IPS-18a (cell line): ENCODE measurements around the gene ABCG1.

Source experiments
- H3K27ac ChIP-seq: one replicate; pipeline ENCODE4 v1.5.1; 2013; ENCODE audit warnings: low read length
- H3K27me3 ChIP-seq: one replicate; pipeline ENCODE4 v1.6.1; 2013; ENCODE audit warnings: mild to moderate bottlenecking, low read length; ENCODE audit not compliant: control insufficient read depth, insufficient read depth
- H3K36me3 ChIP-seq: one replicate; pipeline ENCODE4 v1.6.1; 2013; ENCODE audit warnings: low read depth, low read length; ENCODE audit not compliant: control insufficient read depth
- H3K4me1 ChIP-seq: one replicate; pipeline ENCODE4 v1.6.1; 2013; ENCODE audit warnings: low read depth, low read length; ENCODE audit not compliant: control insufficient read depth
- H3K4me3 ChIP-seq: one replicate; pipeline ENCODE4 v1.5.1; 2013; ENCODE audit warnings: low read length
- H3K9ac ChIP-seq: one replicate; pipeline ENCODE4 v1.6.1; 2013; ENCODE audit warnings: mild to moderate bottlenecking, low read length, moderate library complexity
- H3K9me3 ChIP-seq: one replicate; pipeline ENCODE4 v1.6.1; 2013; ENCODE audit warnings: low read depth, low read length; ENCODE audit not compliant: control insufficient read depth

ABCG1 gene

GRCh38 chr21:42183374-42184266 lies 35.3 kb upstream of the ABCG1 start:
- H3K36me3 ChIP-seq, result no peaks in the 10 kb centered on the region
- no peak overlapping the region for H3K9ac ChIP-seq
- H3K9me3 ChIP-seq, result no peaks in the 10 kb centered on the region
- H3K27me3 ChIP-seq, result no peaks in the 10 kb centered on the region
- H3K4me3 ChIP-seq, result no peak overlapping the region
- H3K4me1 ChIP-seq, result no peaks in the 10 kb centered on the region
- no peak overlapping the region for H3K27ac ChIP-seq

GRCh38 chr21:42186591-42186990 lies 32.3 kb upstream of the ABCG1 start:
- Histone ChIP-seq H3K36me3 (no peaks in the 10 kb centered on the region), H3K4me3 (no peak overlapping the region), H3K27me3 (no peaks in the 10 kb centered on the region), H3K4me1 (no peaks in the 10 kb centered on the region), H3K9me3 (no peaks in the 10 kb centered on the region), H3K27ac (no peak overlapping the region), H3K9ac (no peak overlapping the region)

- no peaks in the 10 kb centered on the region for H3K9me3 ChIP-seq
- H3K4me1 ChIP-seq, result no peaks in the 10 kb centered on the region
- H3K36me3 ChIP-seq, result no peaks in the 10 kb centered on the region
- no peak overlapping the region for H3K4me3 ChIP-seq
- H3K9ac ChIP-seq, result no peak overlapping the region
- H3K27me3 ChIP-seq, result no peaks in the 10 kb centered on the region
- no peak overlapping the region for H3K27ac ChIP-seq
These were observed 30.8 kb upstream of the ABCG1 start for GRCh38 chr21:42187976-42188653.

- Histone ChIP-seq H3K4me3 (no peak overlapping the region), H3K9me3 (no peaks in the 10 kb centered on the region), H3K9ac (no peak overlapping the region), H3K27me3 (no peaks in the 10 kb centered on the region), H3K27ac (no peak overlapping the region), H3K36me3 (no peaks in the 10 kb centered on the region), H3K4me1 (no peaks in the 10 kb centered on the region)
These were observed 30.3 kb upstream of the ABCG1 start for GRCh38 chr21:42188663-42189062.

GRCh38 chr21:42189431-42189830 lies 29.5 kb upstream of the ABCG1 start:
- Histone ChIP-seq H3K27me3 (no peaks in the 10 kb centered on the region), H3K27ac (no peak overlapping the region), H3K9ac (no peak overlapping the region), H3K9me3 (no peaks in the 10 kb centered on the region), H3K4me1 (no peaks in the 10 kb centered on the region), H3K4me3 (no peak overlapping the region), H3K36me3 (no peaks in the 10 kb centered on the region)

- H3K9ac ChIP-seq, result no peak overlapping the region
- H3K27me3 ChIP-seq, result no peaks in the 10 kb centered on the region
- no peak overlapping the region for H3K27ac ChIP-seq
- no peaks in the 10 kb centered on the region for H3K36me3 ChIP-seq
- no peaks in the 10 kb centered on the region for H3K4me1 ChIP-seq
- H3K4me3 ChIP-seq, result no peak overlapping the region
- no peaks in the 10 kb centered on the region for H3K9me3 ChIP-seq
These were observed 29.0 kb upstream of the ABCG1 start for GRCh38 chr21:42189860-42190485.

- Histone ChIP-seq H3K27me3 (no peaks in the 10 kb centered on the region), H3K9ac (no peak overlapping the region), H3K4me1 (no peaks in the 10 kb centered on the region), H3K27ac (no peak overlapping the region), H3K36me3 (no peaks in the 10 kb centered on the region), H3K9me3 (no peaks in the 10 kb centered on the region), H3K4me3 (no peak overlapping the region)
These were observed 28.5 kb upstream of the ABCG1 start for GRCh38 chr21:42190486-42190863.

GRCh38 chr21:42191064-42191463 lies 27.9 kb upstream of the ABCG1 start:
- Histone ChIP-seq H3K36me3 (no peaks in the 10 kb centered on the region), H3K27me3 (no peaks in the 10 kb centered on the region), H3K4me3 (no peak overlapping the region), H3K9ac (no peak overlapping the region), H3K9me3 (no peaks in the 10 kb centered on the region), H3K27ac (no peak overlapping the region), H3K4me1 (no peaks in the 10 kb centered on the region)

- no peaks in the 10 kb centered on the region for H3K4me1 ChIP-seq
These were observed 27.0 kb upstream of the ABCG1 start for GRCh38 chr21:42191696-42192595.

GRCh38 chr21:42193131-42193671 lies 25.7 kb upstream of the ABCG1 start:
- Histone ChIP-seq H3K36me3 (no peaks in the 10 kb centered on the region), H3K9ac (no peak overlapping the region), H3K9me3 (no peaks in the 10 kb centered on the region), H3K4me3 (no peak overlapping the region), H3K27ac (no peak overlapping the region), H3K4me1 (no peaks in the 10 kb centered on the region), H3K27me3 (no peaks in the 10 kb centered on the region)

More at GRCh38 chr21:42191696-42192595, 27.0 kb upstream of the ABCG1 start:
- Histone ChIP-seq H3K27ac (no peak overlapping the region), H3K9me3 (no peaks in the 10 kb centered on the region), H3K27me3 (no peaks in the 10 kb centered on the region), H3K36me3 (no peaks in the 10 kb centered on the region), H3K4me3 (no peak overlapping the region), H3K9ac (no peak overlapping the region)

- H3K27me3 ChIP-seq, result no peaks in the 10 kb centered on the region
- no peak overlapping the region for H3K27ac ChIP-seq
- no peaks in the 10 kb centered on the region for H3K4me1 ChIP-seq
- no peaks in the 10 kb centered on the region for H3K9me3 ChIP-seq
- H3K9ac ChIP-seq, result no peak overlapping the region
- H3K36me3 ChIP-seq, result no peaks in the 10 kb centered on the region
- no peak overlapping the region for H3K4me3 ChIP-seq
These were observed 25.2 kb upstream of the ABCG1 start for GRCh38 chr21:42193721-42194120.
